DOHH2 (cell line): ENCODE data around the gene IGDCC3.

Experiments used
- EZH2phosphoT487 ChIP-seq: fragments of 200-600 bp; sonication (generic); IDR thresholded peaks from 2 replicates; pipeline ENCODE4 v1.6.1; 2017; ENCODE audit warnings: borderline replicate concordance, mild to moderate bottlenecking, antibody characterized with exemption, low read length, moderate library complexity, mixed read lengths
- TF ChIP-seq, protein P1 (sequence below): fragments of 200-600 bp; sonication (generic); IDR thresholded peaks from one replicate; pipeline ENCODE4 v1.5.1; 2014; ENCODE audit warnings: antibody characterized with exemption, mild to moderate bottlenecking, low read depth, low read length; ENCODE audit not compliant: poor library complexity, severe bottlenecking

DNA sequence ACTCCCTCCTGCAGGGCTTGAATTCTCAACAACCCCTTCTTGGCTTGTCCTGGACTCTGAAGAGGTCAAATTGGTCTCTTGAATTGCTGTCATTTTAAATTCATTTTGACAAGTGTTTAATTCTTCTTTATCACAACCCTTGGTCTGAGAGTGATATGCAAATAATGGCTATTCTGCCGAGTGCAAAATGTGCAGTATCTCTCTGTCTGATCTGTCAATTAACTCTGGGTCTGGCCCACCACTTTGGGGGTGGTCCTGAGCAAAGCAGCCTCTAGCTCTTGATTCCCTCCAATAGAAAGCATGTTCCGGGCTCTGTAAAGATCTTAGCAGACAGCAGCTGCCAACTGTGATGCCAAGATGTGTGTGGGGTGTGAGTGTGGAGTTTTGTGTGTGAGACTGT is 2.2 kb upstream of the IGDCC3 start:
- TF ChIP-seq, protein P1, sequence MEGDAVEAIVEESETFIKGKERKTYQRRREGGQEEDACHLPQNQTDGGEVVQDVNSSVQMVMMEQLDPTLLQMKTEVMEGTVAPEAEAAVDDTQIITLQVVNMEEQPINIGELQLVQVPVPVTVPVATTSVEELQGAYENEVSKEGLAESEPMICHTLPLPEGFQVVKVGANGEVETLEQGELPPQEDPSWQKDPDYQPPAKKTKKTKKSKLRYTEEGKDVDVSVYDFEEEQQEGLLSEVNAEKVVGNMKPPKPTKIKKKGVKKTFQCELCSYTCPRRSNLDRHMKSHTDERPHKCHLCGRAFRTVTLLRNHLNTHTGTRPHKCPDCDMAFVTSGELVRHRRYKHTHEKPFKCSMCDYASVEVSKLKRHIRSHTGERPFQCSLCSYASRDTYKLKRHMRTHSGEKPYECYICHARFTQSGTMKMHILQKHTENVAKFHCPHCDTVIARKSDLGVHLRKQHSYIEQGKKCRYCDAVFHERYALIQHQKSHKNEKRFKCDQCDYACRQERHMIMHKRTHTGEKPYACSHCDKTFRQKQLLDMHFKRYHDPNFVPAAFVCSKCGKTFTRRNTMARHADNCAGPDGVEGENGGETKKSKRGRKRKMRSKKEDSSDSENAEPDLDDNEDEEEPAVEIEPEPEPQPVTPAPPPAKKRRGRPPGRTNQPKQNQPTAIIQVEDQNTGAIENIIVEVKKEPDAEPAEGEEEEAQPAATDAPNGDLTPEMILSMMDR: no peak
- TF ChIP-seq EZH2phosphoT487: no peak
